ENCODE data around the gene AOC3.
"Not testable (repeated sequence)": the region's sequence is repeated elsewhere in the genome, so short reads cannot be mapped to it uniquely, and the experiment has no call there.

Gene AOC3

DNA sequence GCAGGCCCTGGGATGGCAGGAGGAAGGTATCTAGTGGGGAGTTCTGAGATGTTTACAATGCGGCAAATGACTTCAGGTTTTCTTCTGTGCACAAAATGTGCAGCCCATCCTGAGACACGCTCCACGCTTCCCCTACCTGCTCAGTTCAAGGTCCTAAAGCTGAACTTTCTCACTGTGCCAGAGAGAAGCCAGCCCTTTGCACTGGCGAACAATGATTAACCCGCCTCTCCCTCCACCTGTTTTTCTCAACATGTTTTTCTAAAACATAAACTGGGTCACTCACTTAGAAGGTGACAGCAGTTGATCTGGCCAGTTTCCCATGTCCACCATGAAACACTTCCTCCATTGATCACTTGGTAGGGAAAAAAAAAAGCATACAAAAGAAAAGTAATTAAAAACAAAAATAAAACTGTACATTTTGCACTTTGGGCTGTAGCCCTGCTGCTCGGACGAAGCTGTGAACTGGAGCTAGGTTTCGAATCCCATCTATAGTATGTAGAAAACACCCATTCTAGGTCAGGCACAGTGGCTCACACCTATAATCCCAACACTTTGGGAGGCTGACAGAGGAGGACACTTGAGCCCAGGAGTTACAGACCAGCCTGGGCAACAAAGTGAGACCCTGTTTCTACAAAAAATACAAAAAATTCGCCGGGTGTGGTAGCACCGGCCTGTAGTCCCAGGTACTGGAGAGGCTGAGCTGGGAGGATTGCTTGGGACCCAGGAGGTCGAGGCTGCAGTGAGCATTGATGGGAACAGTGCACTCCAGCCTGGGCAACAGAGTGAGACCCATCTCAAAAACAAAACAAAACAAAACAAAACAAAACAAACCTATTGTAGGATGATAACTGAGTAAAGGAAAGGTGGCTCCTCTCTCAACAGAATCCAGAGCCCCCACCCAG is 43.5 kb downstream of the AOC3 start:
- no peak for DNase-seq

DNA sequence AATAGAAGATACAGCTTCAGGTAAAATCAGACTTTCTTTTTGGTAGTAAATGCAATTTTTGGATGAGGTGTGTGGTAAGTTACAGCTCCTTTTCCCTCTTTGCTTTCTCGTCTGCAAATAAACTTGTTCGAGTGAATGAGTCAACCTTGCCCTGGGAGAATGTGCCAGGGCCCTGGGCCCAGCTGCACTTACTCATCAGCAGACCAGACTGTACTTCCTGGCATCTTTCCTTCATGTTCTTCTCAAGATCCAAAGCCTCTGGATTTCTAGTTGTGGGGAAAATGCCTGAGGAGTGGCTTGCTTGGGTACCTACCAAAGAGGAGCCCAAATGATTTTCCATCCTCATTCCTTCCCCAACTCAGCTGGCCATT is 44.2 kb downstream of the AOC3 start:
- DNase-seq, result no peak

DNA sequence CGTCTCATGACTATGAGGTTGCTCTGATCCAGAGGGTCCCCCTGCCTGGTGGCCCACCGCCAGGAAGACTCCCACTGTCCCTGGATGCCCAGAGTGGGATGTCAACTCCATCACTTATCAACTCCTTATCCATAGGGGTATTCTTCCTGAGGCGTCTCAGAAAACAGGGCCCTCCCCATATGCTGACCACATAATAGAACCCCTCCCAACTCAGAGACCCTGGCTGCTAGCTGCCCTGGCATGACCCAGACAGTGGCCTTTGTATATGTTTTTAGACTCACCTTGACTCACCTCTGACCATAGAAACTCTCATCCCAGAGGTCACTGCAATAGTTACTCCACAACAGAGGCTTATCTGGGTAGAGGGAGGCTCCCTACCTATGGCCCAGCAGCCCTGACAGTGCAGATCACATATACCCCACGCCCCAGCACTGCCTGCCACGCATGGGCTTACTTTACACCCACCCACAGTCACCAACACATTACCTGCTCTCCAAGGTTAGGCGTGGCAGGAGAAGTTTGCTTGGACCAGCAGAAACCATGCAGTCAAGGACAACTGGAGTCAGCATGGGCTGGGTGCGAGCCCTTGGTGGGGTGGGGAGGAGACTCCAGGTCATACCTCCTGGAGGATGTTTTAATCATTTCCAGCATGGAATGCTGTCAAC is 47.3 kb downstream of the AOC3 start:
- DNase-seq, result no peak

DNA sequence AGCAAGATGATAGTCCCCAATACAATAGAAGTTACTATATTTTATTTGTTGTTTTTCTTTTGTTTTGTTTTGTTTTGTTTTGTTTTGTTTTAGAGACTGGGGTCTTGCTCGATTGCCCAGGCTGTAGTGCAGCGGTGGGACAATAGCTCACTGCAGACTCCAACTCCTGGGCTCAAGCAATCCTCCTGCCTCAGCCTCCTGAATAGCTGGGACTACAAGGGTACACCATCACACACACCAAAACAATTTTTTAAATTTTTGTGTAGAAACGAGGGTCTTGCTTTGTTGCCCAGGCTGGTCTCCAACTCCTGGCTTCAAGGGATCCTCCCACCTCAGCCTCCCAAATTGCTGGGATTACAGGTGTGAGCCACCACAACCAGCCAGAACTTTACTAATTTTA is 49.0 kb downstream of the AOC3 start:
- not testable (repeated sequence) for DNase-seq

DNA sequence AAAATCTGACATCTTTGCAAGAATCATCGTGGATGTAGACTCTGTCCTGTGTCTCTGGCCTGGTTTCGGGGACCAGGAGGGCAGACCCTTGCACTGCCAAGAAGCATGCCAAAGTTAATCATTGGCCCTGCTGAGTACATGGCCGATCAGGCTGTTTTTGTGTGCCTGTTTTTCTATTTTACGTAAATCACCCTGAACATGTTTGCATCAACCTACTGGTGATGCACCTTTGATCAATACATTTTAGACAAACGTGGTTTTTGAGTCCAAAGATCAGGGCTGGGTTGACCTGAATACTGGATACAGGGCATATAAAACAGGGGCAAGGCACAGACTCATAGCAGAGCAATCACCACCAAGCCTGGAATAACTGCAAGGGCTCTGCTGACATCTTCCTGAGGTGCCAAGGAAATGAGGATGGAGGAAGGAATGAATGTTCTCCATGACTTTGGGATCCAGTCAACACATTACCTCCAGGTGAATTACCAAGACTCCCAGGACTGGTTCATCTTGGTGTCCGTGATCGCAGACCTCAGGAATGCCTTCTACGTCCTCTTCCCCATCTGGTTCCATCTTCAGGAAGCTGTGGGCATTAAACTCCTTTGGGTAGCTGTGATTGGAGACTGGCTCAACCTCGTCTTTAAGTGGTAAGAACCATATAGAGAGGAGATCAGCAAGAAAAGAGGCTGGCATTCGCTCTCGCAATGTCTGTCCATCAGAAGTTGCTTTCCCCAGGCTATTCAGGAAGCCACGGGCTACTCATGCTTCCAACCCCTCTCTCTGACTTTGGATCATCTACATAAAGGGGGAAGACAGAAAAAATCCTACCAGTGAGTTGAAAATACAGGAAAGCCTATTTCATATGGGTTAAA is 49.7 kb downstream of the AOC3 start, which contains the start of gene G6PC1:
Gene G6PC1, plus strand, starts transcription at position 340 of the 872 bp plus-strand sequence. Its CDS starts 78 bp downstream, at position 418.
- no peak for DNase-seq

DNA sequence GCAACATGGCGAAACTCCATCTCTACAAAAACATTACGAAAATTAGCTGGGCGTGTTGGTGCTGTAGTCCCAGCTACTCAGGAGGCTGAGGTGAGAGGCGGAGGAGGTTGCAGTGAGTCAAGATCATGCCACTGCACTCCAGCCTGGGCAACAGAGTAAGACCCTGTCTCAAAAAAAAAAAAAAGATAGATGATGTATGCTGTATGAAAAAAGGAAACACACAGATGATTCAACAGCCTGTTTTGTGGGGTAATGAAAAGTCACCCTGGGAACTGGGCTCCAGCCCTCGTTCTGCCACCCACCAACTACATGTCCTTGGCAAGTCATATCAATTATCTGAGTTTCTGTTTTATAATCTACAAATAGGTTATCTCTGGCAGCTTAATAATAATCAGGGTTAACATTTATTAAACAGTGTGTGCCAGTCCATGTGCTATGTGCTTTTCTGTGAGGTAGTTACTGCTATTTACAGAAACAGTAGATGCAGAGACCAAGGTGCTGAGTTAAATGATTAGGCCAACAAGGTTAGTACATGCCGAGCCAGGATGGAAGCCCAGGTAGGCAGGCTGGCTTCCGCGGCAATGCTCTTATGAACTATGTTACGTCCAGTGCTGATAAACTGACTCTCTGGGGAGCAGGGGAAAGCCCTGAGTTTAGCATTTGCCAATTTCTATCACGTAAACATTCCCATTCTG is 50.7 kb downstream of the AOC3 start:
- no peak for DNase-seq

DNA sequence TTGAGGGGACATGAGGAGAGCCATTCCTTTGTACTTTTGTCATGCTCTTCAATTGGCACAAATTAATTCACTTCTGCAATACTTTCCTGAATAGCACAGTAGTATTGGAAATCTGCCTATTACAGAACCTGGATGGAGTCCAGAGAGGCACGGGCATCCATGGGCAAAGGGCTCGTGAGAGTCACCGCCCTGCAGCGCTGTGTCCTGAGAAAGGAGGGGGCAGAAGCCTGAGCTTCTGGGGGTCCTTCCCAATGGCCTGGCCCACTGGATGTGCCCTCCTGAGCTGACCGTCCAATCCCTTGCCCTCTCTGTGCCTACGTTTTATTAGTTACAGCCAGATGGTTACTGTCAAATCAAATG is 53.1 kb downstream of the AOC3 start:
- no peak for DNase-seq

DNA sequence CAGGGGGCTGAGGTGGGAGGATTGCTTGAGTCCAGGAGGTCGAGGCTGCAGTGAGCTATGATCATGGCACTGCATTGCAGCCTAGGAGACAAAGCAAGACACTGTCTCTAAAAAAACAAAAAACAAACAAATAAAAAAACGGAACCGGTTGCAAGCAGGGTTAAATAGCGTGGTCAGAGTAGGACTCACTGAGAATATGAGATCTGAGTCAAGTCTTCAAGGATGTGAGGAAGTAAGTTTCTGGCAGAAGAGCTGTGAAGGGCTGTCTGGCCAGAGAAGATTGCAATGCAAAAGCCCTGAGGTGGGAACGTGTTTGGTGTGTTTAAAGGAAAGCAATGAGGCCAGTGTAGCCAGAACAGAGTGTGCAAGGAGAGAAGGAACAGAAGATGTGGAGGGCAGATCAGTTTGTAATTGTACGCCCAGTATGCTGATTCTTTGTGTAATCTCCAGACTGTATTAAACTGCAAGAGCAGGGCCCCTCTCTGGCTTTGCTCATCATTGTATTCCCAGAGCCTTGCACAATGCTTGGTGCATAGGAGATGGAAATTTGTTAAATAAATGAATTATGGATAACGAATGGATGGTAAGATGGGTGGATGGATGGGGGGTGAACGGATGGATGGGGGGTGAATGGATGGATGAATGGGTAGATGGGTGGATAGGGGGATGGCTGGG is 55.9 kb downstream of the AOC3 start:
- DNase-seq, result no peak

Measured in NCI-H1930 (cell line).